ENCODE measurements around the gene RBM44. TPM values are rescaled to one million over a fixed set of nuclear protein-coding genes. Genes with fewer than 3 reads are reported as not detected.
A peak's percentile ranks its signal among the peaks of the same experiment; 100 is the strongest.
"Not testable (repeated sequence)": the region's sequence is repeated elsewhere in the genome, so short reads cannot be mapped to it uniquely, and the experiment has no call there.

Gene RBM44
- total RNA-seq (1 to 10 TPM in 1 of 2 donors, under 1 TPM in 1; 0.41 to 1.0 TPM), polyA plus RNA-seq (ENCODE audit: insufficient read length in 6 of 6) (1 to 10 TPM in 4 of 6 donors, under 1 TPM in 2; 0.69 to 1.6 (median 1.2) TPM)
- long read RNA-seq, donor 1 = 0 reads
- long read RNA-seq, donor 2 = 0 reads
- long read RNA-seq, donor 3 = 0 reads
- long read RNA-seq, donor 4 = 0 reads
- long read RNA-seq, donor 5 = 0 reads
- long read RNA-seq, donor 6 = 0 reads
- long read RNA-seq, donor 7 = 0 reads
- long read RNA-seq, donor 8 = 0 reads
- long read RNA-seq, donor 9 = 0 reads
- long read RNA-seq, donor 10 = 0 reads
- long read RNA-seq, donor 11 = 0 reads
- long read RNA-seq, donor 12, partial matches to known transcripts = 0 of 1 reads
- long read RNA-seq, donor 12, other reads (novel, unspliced or antisense) = 0 of 1 reads

DNA sequence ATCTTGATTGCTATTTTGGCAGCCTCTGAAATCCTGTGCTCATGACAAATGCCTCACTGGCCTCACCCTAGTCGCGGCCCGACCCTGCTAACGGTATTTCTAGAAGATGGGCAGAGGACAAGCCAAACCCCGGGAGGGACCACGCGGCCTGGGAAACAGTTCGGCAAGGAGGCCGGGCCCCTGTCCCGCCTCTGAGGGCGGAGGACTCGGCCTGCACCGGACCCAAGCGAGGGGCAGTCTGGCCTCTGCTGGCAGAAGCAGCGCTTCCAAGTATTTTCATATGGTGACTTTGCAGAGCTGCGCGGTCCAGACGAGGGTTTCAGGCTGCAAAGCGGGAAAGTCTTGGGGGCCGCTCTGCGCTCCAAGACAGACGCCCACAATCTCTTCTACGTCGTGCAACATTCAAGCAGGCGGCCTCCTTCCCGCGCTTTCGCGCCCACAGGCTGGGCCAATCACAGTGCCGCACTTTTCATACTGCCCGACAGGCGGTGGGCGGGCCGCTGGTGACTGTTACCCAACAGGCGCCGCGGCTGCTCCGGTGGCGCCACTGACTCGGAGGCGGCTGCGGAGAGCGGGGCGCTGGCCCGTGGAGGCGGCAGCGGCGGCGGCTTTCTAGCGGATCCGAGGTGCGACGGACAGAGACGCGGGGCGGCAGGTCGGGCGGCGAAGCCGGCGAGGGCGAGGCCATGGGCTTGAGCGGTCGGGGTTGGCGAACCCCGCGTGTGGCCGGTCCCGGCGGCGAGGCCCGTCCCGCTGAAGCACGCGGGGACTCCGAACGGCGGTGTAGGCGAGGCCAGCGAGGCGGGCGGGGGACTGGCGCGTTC, at the start of gene RBM44:
RBM44 (plus strand) TSS at position 544 of the 824 bp plus-strand sequence. CDS start 14,831 bp downstream, outside the sequence.
- DNase-seq = peak in 1 of 4 donors; percentile 80
- Histone ChIP-seq H3K4me1 (no peaks in the 10 kb centered on the region), H3K36me3 (no peaks in the 10 kb centered on the region), H3K4me3 (no peak within 1 kb of the TSS), H3K27ac (no peak within 1 kb of the TSS), H3K9me3 (peaks cover 0 to 12% of the 10 kb centered on the region in 2 donors), H3K27me3 (no peaks in the 10 kb centered on the region)
- no peak for ATAC-seq
- TF ChIP-seq, protein P1, sequence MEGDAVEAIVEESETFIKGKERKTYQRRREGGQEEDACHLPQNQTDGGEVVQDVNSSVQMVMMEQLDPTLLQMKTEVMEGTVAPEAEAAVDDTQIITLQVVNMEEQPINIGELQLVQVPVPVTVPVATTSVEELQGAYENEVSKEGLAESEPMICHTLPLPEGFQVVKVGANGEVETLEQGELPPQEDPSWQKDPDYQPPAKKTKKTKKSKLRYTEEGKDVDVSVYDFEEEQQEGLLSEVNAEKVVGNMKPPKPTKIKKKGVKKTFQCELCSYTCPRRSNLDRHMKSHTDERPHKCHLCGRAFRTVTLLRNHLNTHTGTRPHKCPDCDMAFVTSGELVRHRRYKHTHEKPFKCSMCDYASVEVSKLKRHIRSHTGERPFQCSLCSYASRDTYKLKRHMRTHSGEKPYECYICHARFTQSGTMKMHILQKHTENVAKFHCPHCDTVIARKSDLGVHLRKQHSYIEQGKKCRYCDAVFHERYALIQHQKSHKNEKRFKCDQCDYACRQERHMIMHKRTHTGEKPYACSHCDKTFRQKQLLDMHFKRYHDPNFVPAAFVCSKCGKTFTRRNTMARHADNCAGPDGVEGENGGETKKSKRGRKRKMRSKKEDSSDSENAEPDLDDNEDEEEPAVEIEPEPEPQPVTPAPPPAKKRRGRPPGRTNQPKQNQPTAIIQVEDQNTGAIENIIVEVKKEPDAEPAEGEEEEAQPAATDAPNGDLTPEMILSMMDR (IDR thresholded peaks at IDR 0.05) = no peak
- intact Hi-C loops (cut with DNase I) = no loop called here

DNA sequence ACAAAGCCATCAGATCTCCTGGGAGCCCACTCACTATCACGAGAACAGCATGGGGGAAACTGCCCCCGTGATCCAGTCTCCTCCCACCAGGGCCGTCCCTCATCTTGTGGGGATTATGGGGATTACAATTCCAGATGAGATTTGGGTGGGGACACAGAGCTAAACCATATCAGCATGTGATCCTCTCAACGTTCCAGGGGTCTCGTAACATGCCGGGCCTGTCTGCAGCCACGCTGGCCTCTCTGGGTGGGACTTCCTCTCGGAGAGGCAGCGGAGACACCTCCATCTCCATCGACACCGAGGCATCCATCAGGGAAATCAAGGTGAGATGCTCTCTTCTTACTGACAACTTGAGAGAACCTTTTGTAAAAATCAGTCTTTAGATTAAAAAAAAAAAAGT, 49.6 kb upstream of the RBM44 start:
- no peak overlapping the region for H3K4me3 ChIP-seq
- intact Hi-C loops (cut with DNase I) = loop anchor here (10.0 kb wide), 2 partner anchors 54 to 164 kb away; no protein-coding TSS in a partner anchor
- H3K9me3 ChIP-seq = no peaks in the 10 kb centered on the region
- H3K4me1 ChIP-seq = peaks cover 0 to 19% of the 10 kb centered on the region in 2 donors
- no peak overlapping the region for H3K27ac ChIP-seq
- H3K27me3 ChIP-seq = no peaks in the 10 kb centered on the region
- no peak for DNase-seq
- peaks cover 0 to 78% of the 10 kb centered on the region in 2 donors for H3K36me3 ChIP-seq
- no peak for ATAC-seq
- TF ChIP-seq, protein P1 (IDR thresholded peaks at IDR 0.05) = no peak

GRCh38 chr2:237749961-237750360, 48.6 kb upstream of the RBM44 start:
- TF ChIP-seq, protein P1 (IDR thresholded peaks at IDR 0.05) = no peak
- no peaks in the 10 kb centered on the region for H3K27me3 ChIP-seq
- no peak overlapping the region for H3K4me3 ChIP-seq
- H3K36me3 ChIP-seq = peaks cover 0 to 87% of the 10 kb centered on the region in 2 donors
- DNase-seq (no peak), ATAC-seq (no peak)
- no peak overlapping the region for H3K27ac ChIP-seq
- no peaks in the 10 kb centered on the region for H3K9me3 ChIP-seq
- intact Hi-C loops (cut with DNase I) = loop anchor here (10.0 kb wide), 2 partner anchors 55 to 165 kb away; no protein-coding TSS in a partner anchor
- H3K4me1 ChIP-seq = peaks cover 0 to 9% of the 10 kb centered on the region in 2 donors

- H3K4me3 ChIP-seq; H3K27me3 ChIP-seq; H3K27ac ChIP-seq; DNase-seq; ATAC-seq; H3K4me1 ChIP-seq; intact Hi-C loops (cut with DNase I); H3K9me3 ChIP-seq: not testable (repeated sequence)
- peaks cover 0 to 92% of the 10 kb centered on the region in 2 donors for H3K36me3 ChIP-seq
These were observed 48.1 kb upstream of the RBM44 start for GRCh38 chr2:237750441-237750840.

- peak; percentile 41 for ATAC-seq
- no peaks in the 10 kb centered on the region for H3K9me3 ChIP-seq
- TF ChIP-seq, protein P1 (IDR thresholded peaks at IDR 0.05) = no peak
- no peak overlapping the region for H3K4me3 ChIP-seq
- H3K27ac ChIP-seq = no peak overlapping the region
- intact Hi-C loops (cut with DNase I) = no loop called here
- peaks cover 0 to 100% of the 10 kb centered on the region in 2 donors for H3K36me3 ChIP-seq
- no peaks in the 10 kb centered on the region for H3K27me3 ChIP-seq
- no peak for DNase-seq
- no peaks in the 10 kb centered on the region for H3K4me1 ChIP-seq
These were observed 45.8 kb upstream of the RBM44 start for GRCh38 chr2:237752761-237753165.
